ENCODE measurements around the gene MRTFB. TPM values are rescaled to one million over a fixed set of nuclear protein-coding genes. Genes with fewer than 3 reads are reported as not detected.
"Not testable (repeated sequence)": the region's sequence is repeated elsewhere in the genome, so short reads cannot be mapped to it uniquely, and the experiment has no call there.

The MRTFB gene
- total RNA-seq, 1 donor from 2014 or later, result 31.4 TPM

GRCh38 chr16:14042706-14043105, 28.4 kb upstream of the MRTFB start:
- Mint-ChIP-seq H3K4me1 (ENCODE audit: unreplicated experiment) (no peaks in the 10 kb centered on the region), H3K27ac (ENCODE audit: unreplicated experiment) (no peak overlapping the region)

DNA sequence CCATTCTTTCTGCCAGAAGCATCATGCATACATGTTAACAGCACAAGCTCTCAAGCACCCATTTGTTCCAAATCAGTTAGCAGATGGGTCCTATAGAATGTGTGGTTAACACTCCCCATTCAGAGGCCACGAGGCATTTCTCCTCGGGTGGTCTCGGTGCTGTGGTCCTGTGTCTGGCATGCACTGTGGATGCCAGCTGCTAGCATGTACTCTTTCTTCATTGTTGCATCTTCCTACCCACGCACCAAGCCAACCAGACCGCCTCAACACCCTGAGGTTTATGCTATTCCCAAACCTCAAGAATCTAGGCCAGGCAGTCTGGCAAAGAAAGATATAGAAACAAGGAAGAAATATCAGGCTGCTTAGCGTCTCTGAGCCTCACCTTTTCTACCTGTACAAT, 27.8 kb upstream of the MRTFB start:
- Mint-ChIP-seq H3K27ac (ENCODE audit: unreplicated experiment) (no peak overlapping the region), H3K9me3 (ENCODE audit: unreplicated experiment) (no peaks in the 10 kb centered on the region), H3K4me3 (ENCODE audit: unreplicated experiment) (no peak overlapping the region), H3K36me3 (ENCODE audit: unreplicated experiment) (no peaks in the 10 kb centered on the region), H3K4me1 (ENCODE audit: unreplicated experiment) (no peaks in the 10 kb centered on the region), H3K27me3 (ENCODE audit: unreplicated experiment) (peaks cover 13% of the 10 kb centered on the region)
- TF ChIP-seq, protein P1, sequence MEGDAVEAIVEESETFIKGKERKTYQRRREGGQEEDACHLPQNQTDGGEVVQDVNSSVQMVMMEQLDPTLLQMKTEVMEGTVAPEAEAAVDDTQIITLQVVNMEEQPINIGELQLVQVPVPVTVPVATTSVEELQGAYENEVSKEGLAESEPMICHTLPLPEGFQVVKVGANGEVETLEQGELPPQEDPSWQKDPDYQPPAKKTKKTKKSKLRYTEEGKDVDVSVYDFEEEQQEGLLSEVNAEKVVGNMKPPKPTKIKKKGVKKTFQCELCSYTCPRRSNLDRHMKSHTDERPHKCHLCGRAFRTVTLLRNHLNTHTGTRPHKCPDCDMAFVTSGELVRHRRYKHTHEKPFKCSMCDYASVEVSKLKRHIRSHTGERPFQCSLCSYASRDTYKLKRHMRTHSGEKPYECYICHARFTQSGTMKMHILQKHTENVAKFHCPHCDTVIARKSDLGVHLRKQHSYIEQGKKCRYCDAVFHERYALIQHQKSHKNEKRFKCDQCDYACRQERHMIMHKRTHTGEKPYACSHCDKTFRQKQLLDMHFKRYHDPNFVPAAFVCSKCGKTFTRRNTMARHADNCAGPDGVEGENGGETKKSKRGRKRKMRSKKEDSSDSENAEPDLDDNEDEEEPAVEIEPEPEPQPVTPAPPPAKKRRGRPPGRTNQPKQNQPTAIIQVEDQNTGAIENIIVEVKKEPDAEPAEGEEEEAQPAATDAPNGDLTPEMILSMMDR (IDR thresholded peaks at IDR 0.05), result no peak
- DNase-seq (ENCODE audit: extremely low spot score, unreplicated experiment), result no peak

More at GRCh38 chr16:14042706-14043105, 28.4 kb upstream of the MRTFB start:
- TF ChIP-seq, protein P1 (IDR thresholded peaks at IDR 0.05), result no peak
- Mint-ChIP-seq H3K9me3 (ENCODE audit: unreplicated experiment) (peaks cover 5% of the 10 kb centered on the region), H3K4me3 (ENCODE audit: unreplicated experiment) (no peak overlapping the region), H3K36me3 (ENCODE audit: unreplicated experiment) (no peaks in the 10 kb centered on the region), H3K27me3 (ENCODE audit: unreplicated experiment) (peaks cover 10% of the 10 kb centered on the region)
- no peak for DNase-seq (ENCODE audit: extremely low spot score, unreplicated experiment)

DNA sequence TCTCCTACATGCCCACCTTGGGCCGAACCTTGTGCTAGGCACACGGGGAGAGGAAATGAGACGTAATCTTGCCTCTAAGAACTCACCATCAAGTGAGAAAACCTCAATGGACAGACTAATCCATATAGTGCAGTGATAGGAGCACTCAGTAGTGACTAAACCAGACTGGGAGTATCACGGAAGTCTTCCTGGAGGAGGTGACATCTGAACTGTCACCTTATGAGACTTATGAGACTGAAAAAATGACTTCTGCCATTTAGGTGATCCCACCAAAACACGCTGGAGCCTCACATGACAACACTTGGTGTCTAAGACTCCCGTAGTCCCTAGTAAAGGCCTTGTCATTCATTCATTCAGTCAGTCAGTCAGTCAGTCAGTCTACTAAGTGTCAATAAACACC, 27.3 kb upstream of the MRTFB start:
- no peaks in the 10 kb centered on the region for H3K36me3 Mint-ChIP-seq (ENCODE audit: unreplicated experiment)
- TF ChIP-seq, protein P1 (IDR thresholded peaks at IDR 0.05), result no peak
- no peak overlapping the region for H3K27ac Mint-ChIP-seq (ENCODE audit: unreplicated experiment)

DNA sequence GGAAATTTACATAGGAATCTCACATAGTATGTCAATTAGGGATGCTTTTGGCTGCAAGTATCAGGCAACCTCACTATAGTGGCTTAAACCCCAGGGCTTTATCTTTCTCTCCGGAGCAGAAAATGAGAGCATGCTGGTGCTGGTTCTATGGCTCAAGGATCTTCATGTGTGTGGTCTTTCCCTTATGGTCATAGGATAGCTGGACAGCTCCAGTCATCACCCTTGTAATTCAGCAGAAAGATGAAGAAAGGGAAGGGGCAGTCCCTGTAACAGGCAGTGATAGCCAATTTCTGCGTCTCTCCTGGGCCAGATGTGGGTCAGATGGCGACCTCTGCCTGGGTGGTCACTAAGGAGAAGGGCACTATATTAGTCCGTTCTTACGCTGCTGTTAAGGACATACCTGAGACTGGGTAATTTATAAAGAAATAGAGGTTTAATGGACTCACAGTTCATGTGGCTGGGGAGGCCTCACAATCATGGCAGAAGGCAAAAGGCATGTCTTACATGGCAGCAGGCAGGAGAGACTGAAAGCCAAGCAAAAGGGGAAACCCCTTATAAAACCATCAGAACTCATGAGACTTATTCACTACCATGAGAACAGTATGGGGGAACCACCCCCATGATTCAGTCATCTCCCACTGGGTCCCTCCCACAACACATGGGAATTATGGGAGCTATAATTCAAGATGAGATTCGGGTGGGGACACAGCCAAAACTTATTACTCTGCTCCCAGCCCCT, 23.8 kb upstream of the MRTFB start:
- DNase-seq (ENCODE audit: extremely low spot score, unreplicated experiment); H3K4me3 Mint-ChIP-seq (ENCODE audit: unreplicated experiment); H3K36me3 Mint-ChIP-seq (ENCODE audit: unreplicated experiment); H3K27ac Mint-ChIP-seq (ENCODE audit: unreplicated experiment); H3K4me1 Mint-ChIP-seq (ENCODE audit: unreplicated experiment); H3K9me3 Mint-ChIP-seq (ENCODE audit: unreplicated experiment): not testable (repeated sequence)
- peaks cover 14% of the 10 kb centered on the region for H3K27me3 Mint-ChIP-seq (ENCODE audit: unreplicated experiment)

More for the DNA sequence above, 27.3 kb upstream of the MRTFB start:
- Mint-ChIP-seq H3K9me3 (ENCODE audit: unreplicated experiment) (no peaks in the 10 kb centered on the region), H3K4me1 (ENCODE audit: unreplicated experiment) (no peaks in the 10 kb centered on the region), H3K27me3 (ENCODE audit: unreplicated experiment) (peaks cover 14% of the 10 kb centered on the region), H3K4me3 (ENCODE audit: unreplicated experiment) (no peak overlapping the region)
- DNase-seq (ENCODE audit: extremely low spot score, unreplicated experiment), result no peak

DNA sequence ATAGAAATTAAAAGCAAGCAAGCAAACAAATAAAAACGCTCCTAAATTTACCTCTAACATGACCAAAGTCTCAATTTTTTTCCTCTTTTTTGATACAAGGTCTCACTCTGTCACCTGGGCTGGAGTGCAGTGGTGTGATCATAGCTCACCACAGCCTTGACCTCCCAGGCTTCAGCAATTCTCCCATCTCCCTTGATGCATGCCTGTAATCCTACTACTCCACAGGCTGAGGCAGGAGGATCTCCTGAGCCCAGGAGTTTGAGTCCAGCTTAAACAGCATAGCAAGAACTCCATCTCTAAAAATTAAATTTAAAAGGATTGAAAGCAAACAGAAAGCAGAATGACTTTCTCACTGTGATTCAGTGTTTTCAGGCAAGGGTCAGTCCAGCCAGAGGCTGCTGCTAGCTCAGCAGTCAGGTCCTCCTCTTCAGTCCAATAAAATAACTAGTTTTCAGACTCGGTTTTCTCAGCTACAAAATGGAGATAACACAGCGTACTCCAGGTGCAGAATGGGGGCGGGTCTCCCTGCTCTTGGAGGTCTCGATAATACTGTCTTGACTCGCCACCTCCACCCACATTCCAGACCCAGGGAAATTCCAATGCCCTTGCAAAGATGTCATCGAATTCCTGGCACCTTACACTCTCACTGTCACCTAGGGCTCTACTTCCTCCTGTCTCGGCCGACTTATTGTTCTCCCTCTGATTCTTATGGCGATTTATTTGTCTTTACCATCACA, 20.7 kb upstream of the MRTFB start:
- peaks cover 9% of the 10 kb centered on the region for H3K27me3 Mint-ChIP-seq (ENCODE audit: unreplicated experiment)
- no peak overlapping the region for H3K27ac Mint-ChIP-seq (ENCODE audit: unreplicated experiment)
- peaks cover 1% of the 10 kb centered on the region for H3K36me3 Mint-ChIP-seq (ENCODE audit: unreplicated experiment)
- H3K4me1 Mint-ChIP-seq (ENCODE audit: unreplicated experiment), result no peaks in the 10 kb centered on the region
- TF ChIP-seq, protein P1 (IDR thresholded peaks at IDR 0.05), result no peak
- no peak for DNase-seq (ENCODE audit: extremely low spot score, unreplicated experiment)
- H3K9me3 Mint-ChIP-seq (ENCODE audit: unreplicated experiment), result no peaks in the 10 kb centered on the region
- H3K4me3 Mint-ChIP-seq (ENCODE audit: unreplicated experiment), result no peak overlapping the region
